Mesodermal cell (in vitro differentiated cells): ENCODE data around the gene UBFD1.
A peak's percentile ranks its signal among the peaks of the same experiment; 100 is the strongest.

Experiments used
- H3K27ac ChIP-seq: 2 replicates; pipeline ENCODE4 v1.7.0; 2013; ENCODE audit warnings: mild to moderate bottlenecking, low read depth, low read length, moderate library complexity; ENCODE audit not compliant: severe bottlenecking
- H3K36me3 ChIP-seq: 2 replicates; pipeline ENCODE4 v1.7.1; 2013; ENCODE audit warnings: mild to moderate bottlenecking, low read length, moderate library complexity; ENCODE audit not compliant: control insufficient read depth, insufficient read depth
- H3K4me1 ChIP-seq: one replicate; pipeline ENCODE4 v1.7.1; 2013; ENCODE audit warnings: mild to moderate bottlenecking, low read length; ENCODE audit not compliant: insufficient read depth, control insufficient read depth, poor library complexity, severe bottlenecking
- H3K4me3 ChIP-seq: 2 replicates; pipeline ENCODE4 v1.7.0; 2013; ENCODE audit warnings: low read length, control low read depth, mild to moderate bottlenecking; ENCODE audit not compliant: insufficient read depth, poor library complexity, severe bottlenecking; ENCODE audit errors: extremely low read depth
- H3K9me3 ChIP-seq: 2 replicates; pipeline ENCODE4 v1.7.1; 2013; ENCODE audit warnings: mild to moderate bottlenecking, low read length, moderate library complexity; ENCODE audit not compliant: control insufficient read depth
- WGBS, 2 experiments: methylation state at CpG; one replicate each; pipeline ENCODE4 v1.1.5; 2013; ENCODE audit warnings: missing lambda C conversion rate in 2 of 2; ENCODE audit not compliant: insufficient coverage in 2 of 2; 5-methylcytosine and 5-hydroxymethylcytosine counted together

Gene UBFD1

GRCh38 chr16:23544436-23544835, 13.1 kb upstream of the UBFD1 start:
- H3K27ac ChIP-seq = no peak overlapping the region
- H3K36me3 ChIP-seq = peaks cover 84% of the 10 kb centered on the region
- no peaks in the 10 kb centered on the region for H3K9me3 ChIP-seq
- WGBS, 2 experiments = 91 to 96% methylated on average over 11 to 14 of the region's 14 CpGs
- no peak overlapping the region for H3K4me3 ChIP-seq
- no peaks in the 10 kb centered on the region for H3K4me1 ChIP-seq

DNA sequence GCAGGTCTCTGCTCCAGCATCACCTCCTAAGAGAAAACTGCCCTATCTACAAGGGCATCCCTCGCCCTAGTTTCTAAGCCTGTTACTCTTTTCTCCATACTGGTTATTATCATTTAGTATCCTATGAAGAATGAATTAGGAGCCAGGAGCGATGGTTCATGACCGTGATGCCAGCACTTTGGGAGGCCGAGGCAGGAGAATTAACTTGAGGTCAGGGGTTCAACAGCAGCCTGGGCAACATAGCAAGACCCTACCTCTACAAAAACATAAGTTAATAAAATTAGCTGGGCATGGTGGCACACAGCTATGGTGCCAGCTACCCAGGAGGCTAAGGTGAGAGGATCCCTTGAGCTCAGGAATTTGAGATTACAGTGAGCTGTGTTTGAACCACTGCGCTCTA, 7.6 kb upstream of the UBFD1 start:
- Histone ChIP-seq H3K27ac (no peak overlapping the region), H3K4me3 (no peak overlapping the region), H3K9me3 (no peaks in the 10 kb centered on the region), H3K36me3 (peaks cover 72% of the 10 kb centered on the region), H3K4me1 (no peaks in the 10 kb centered on the region)
- WGBS, 2 experiments = 100% methylated on average over 3 of the region's 5 CpGs; no CpG with 5 or more reads in 1 of the 2 experiments

GRCh38 chr16:23552161-23552560, 5.4 kb upstream of the UBFD1 start:
- Histone ChIP-seq H3K27ac (no peak overlapping the region), H3K9me3 (no peaks in the 10 kb centered on the region), H3K4me3 (no peak overlapping the region), H3K4me1 (peaks cover 3% of the 10 kb centered on the region), H3K36me3 (peaks cover 50% of the 10 kb centered on the region)
- 83 to 98% methylated on average over 3 to 6 of the region's 6 CpGs for WGBS, 2 experiments

DNA sequence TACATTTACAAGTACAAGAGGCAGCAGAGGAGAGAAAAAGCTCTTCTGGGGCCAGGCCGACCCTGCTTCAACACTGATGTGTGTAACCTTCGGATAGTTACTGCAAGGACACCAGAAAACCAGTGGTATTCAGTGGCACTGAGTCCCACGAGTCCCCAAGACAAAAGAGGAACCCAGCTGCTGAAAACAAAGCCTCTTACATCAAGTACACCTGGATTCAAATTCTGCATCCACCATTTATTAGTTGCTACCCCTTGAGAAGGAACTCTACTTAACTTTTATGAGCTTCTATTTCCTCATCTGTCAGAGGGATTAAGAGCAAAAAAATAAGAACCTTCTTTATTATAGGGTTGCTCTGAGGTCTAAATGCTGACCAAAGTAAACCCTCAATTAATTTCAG, 3.0 kb upstream of the UBFD1 start:
- 90 to 92% methylated on average over 2 to 3 of the region's 3 CpGs for WGBS, 2 experiments
- peaks cover 44% of the 10 kb centered on the region for H3K36me3 ChIP-seq
- no peak overlapping the region for H3K4me3 ChIP-seq
- H3K9me3 ChIP-seq = no peaks in the 10 kb centered on the region
- H3K4me1 ChIP-seq = peaks cover 3% of the 10 kb centered on the region
- no peak overlapping the region for H3K27ac ChIP-seq

- 1 to 4% methylated on average over 38 of the region's 60 CpGs for WGBS, 2 experiments
- Histone ChIP-seq H3K9me3 (no peaks in the 10 kb centered on the region), H3K27ac (peak overlapping the region; percentile 89), H3K4me1 (peaks cover 3% of the 10 kb centered on the region), H3K4me3 (peak overlapping the region; percentile 79), H3K36me3 (peaks cover 45% of the 10 kb centered on the region)
Measured at GRCh38 chr16:23557779-23558702, 514 bp downstream of the UBFD1 start.

DNA sequence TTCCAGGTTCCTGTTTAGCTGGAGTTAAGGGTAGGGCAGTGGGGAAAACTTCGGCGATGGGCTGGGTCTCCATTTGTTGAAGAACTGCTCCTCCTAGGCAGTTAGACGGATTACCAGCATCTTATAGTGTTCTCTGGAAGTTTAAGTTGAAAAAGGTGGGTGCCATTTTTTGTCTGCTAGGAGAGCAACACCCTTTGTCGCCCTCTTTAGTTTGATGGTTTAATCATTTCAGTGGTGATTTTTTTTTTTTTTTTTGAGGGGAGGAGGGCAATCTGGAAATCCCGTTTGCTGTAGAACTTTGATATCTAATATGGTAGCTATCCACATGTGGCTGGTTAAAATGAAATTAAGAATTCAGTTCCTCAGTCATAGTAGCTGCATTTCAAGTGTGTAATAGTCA, 4.1 kb downstream of the UBFD1 start:
- peaks cover 77% of the 10 kb centered on the region for H3K36me3 ChIP-seq
- H3K9me3 ChIP-seq = no peaks in the 10 kb centered on the region
- WGBS, 2 experiments = 81 to 100% methylated on average over 2 to 4 of the region's 5 CpGs
- H3K27ac ChIP-seq = no peak overlapping the region
- no peak overlapping the region for H3K4me3 ChIP-seq
- no peaks in the 10 kb centered on the region for H3K4me1 ChIP-seq

DNA sequence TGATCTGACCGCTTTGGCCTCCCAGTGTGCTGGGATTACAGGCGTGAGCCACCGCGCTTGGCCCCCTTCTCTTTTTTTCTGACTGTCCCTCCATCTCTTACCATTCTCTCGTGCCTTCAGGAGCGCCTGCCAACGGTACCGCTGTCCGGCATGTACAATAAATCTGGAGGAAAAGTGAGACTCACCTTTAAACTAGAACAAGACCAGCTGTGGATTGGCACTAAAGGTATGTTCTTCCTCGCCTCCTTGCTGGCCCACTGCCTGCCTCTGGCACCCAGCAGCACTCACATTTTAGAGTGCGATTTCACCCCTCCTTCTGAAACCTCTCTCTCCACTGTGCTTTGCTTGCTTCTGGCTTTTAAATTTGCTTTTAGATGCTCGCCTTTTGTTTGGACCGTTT, 5.0 kb downstream of the UBFD1 start:
- WGBS, 2 experiments = 92 to 93% methylated on average over 8 to 9 of the region's 13 CpGs
- no peaks in the 10 kb centered on the region for H3K9me3 ChIP-seq
- no peaks in the 10 kb centered on the region for H3K4me1 ChIP-seq
- peaks cover 86% of the 10 kb centered on the region for H3K36me3 ChIP-seq
- H3K4me3 ChIP-seq = no peak overlapping the region
- no peak overlapping the region for H3K27ac ChIP-seq

DNA sequence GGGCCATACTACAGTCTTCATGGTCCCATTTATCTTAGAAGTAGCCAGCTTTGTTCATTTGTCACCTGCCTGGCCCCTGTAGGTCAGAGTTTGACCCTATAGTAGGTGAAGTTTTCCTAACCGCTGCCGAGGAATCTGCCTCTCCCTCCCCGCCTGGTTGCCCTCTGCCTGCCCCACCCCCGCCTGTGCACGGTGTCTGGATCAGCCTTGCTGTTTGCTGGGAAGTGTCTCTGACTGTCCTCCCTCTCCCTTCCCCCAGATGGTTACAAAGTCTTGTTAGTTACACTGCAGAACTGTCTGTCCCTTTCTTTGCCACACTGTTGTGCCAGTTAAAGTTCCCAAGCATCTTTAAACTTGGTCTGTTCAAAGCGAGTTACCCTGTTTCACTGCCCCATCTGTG, 5.7 kb downstream of the UBFD1 start:
- no peak overlapping the region for H3K4me3 ChIP-seq
- peaks cover 93% of the 10 kb centered on the region for H3K36me3 ChIP-seq
- no peak overlapping the region for H3K27ac ChIP-seq
- WGBS, 2 experiments = 90 to 97% methylated on average over 5 to 6 of the region's 6 CpGs
- no peaks in the 10 kb centered on the region for H3K4me1 ChIP-seq
- no peaks in the 10 kb centered on the region for H3K9me3 ChIP-seq

GRCh38 chr16:23564575-23565363, 7.2 kb downstream of the UBFD1 start:
- Histone ChIP-seq H3K36me3 (peaks cover 100% of the 10 kb centered on the region), H3K4me3 (no peak overlapping the region), H3K9me3 (no peaks in the 10 kb centered on the region), H3K4me1 (no peaks in the 10 kb centered on the region), H3K27ac (no peak overlapping the region)
- WGBS, 2 experiments = 98% methylated on average over 8 to 9 of the region's 9 CpGs

GRCh38 chr16:23566724-23567123, 9.2 kb downstream of the UBFD1 start:
- WGBS, 2 experiments = 94 to 97% methylated on average over 7 to 8 of the region's 8 CpGs
- no peak overlapping the region for H3K4me3 ChIP-seq
- H3K4me1 ChIP-seq = no peaks in the 10 kb centered on the region
- no peaks in the 10 kb centered on the region for H3K9me3 ChIP-seq
- H3K36me3 ChIP-seq = peaks cover 100% of the 10 kb centered on the region
- no peak overlapping the region for H3K27ac ChIP-seq
